Measurements from ENCODE around the gene DYNLT2B. TPM values are rescaled to one million over a fixed set of nuclear protein-coding genes. Genes with fewer than 3 reads are reported as not detected.

DYNLT2B gene
- polyA plus RNA-seq, 1 donor (not counting 4 experiments of a cell fraction or from before 2014, with no cell fraction given) = 40.0 TPM

GRCh38 chr3:196350067-196350466 lies 32.0 kb upstream of the DYNLT2B start:
- H3K9me1 ChIP-seq (ENCODE audit: control insufficient read depth, extremely low read depth, insufficient read depth, low read length) = no peaks in the 10 kb centered on the region
- no peaks in the 10 kb centered on the region for H4K20me1 ChIP-seq (ENCODE audit: control insufficient read depth, extremely low read depth, insufficient read depth, low read length)
- no peaks in the 10 kb centered on the region for H3K79me2 ChIP-seq (ENCODE audit: control insufficient read depth, insufficient read depth, low read length)
- TF ChIP-seq CTCF (optimal IDR thresholded peaks at IDR 0.05 in 1 of 3, IDR thresholded peaks at IDR 0.05 in 1 of 3, conservative IDR thresholded peaks at IDR 0.05 in 1 of 3; ENCODE audit: extremely low read depth in 1 of 3, insufficient read depth in 2 of 3, low read length in 3 of 3) (no peak), EZH2 (IDR thresholded peaks at IDR 0.05; ENCODE audit: low read length) (no peak)
- no peak overlapping the region for H3K4me2 ChIP-seq (ENCODE audit: control insufficient read depth, extremely low read depth, insufficient read depth, low read depth, low read length)
- peaks cover 0 to 2% of the 10 kb centered on the region in 2 experiments for H3K36me3 ChIP-seq (ENCODE audit: control insufficient read depth in 2 of 2, extremely low read depth in 1 of 2, insufficient read depth in 2 of 2, low read length in 2 of 2)
- H3K9me3 ChIP-seq (ENCODE audit: control insufficient read depth, low read depth, low read length) = no peaks in the 10 kb centered on the region
- no peak overlapping the region for H2AFZ ChIP-seq (ENCODE audit: control insufficient read depth, low read length)
- no peak overlapping the region for H3K27ac ChIP-seq (ENCODE audit: control insufficient read depth, insufficient read depth, low read length)
- H3K9ac ChIP-seq (ENCODE audit: control insufficient read depth, extremely low read depth, insufficient read depth, low read length) = no peak overlapping the region
- dilution Hi-C loops (cut with MboI; ENCODE audit: extremely low pct_ligation_motif_present, low sequenced_read_pairs) = no loop called here
- H3K4me3 ChIP-seq (ENCODE audit: control insufficient read depth in 2 of 3, extremely low read depth in 1 of 3, insufficient read depth in 2 of 3, low read depth in 1 of 3, low read length in 3 of 3) = no peak overlapping the region
- no peak for FAIRE-seq
- no peaks in the 10 kb centered on the region for H3K27me3 ChIP-seq (ENCODE audit: control insufficient read depth, extremely low read depth, insufficient read depth, low read length)
- no peak for DNase-seq (ENCODE audit: low read depth, low spot score)
- H3K4me1 ChIP-seq (ENCODE audit: control insufficient read depth, extremely low read depth, insufficient read depth, low read length) = no peaks in the 10 kb centered on the region

GRCh38 chr3:196348698-196349097 lies 30.7 kb upstream of the DYNLT2B start:
- peaks cover 0 to 2% of the 10 kb centered on the region in 2 experiments for H3K36me3 ChIP-seq (ENCODE audit: control insufficient read depth in 2 of 2, extremely low read depth in 1 of 2, insufficient read depth in 2 of 2, low read length in 2 of 2)
- TF ChIP-seq CTCF (optimal IDR thresholded peaks at IDR 0.05 in 1 of 3, IDR thresholded peaks at IDR 0.05 in 1 of 3, conservative IDR thresholded peaks at IDR 0.05 in 1 of 3; ENCODE audit: extremely low read depth in 1 of 3, insufficient read depth in 2 of 3, low read length in 3 of 3) (no peak), EZH2 (IDR thresholded peaks at IDR 0.05; ENCODE audit: low read length) (no peak)

More at GRCh38 chr3:196348698-196349097, 30.7 kb upstream of the DYNLT2B start:
- Histone ChIP-seq H3K9me1 (ENCODE audit: control insufficient read depth, extremely low read depth, insufficient read depth, low read length) (no peaks in the 10 kb centered on the region), H3K27ac (ENCODE audit: control insufficient read depth, insufficient read depth, low read length) (no peak overlapping the region), H3K4me3 (ENCODE audit: control insufficient read depth in 2 of 3, extremely low read depth in 1 of 3, insufficient read depth in 2 of 3, low read depth in 1 of 3, low read length in 3 of 3) (no peak overlapping the region), H3K9me3 (ENCODE audit: control insufficient read depth, low read depth, low read length) (no peaks in the 10 kb centered on the region), H3K27me3 (ENCODE audit: control insufficient read depth, extremely low read depth, insufficient read depth, low read length) (no peaks in the 10 kb centered on the region), H3K4me2 (ENCODE audit: control insufficient read depth, extremely low read depth, insufficient read depth, low read depth, low read length) (no peak overlapping the region), H3K4me1 (ENCODE audit: control insufficient read depth, extremely low read depth, insufficient read depth, low read length) (no peaks in the 10 kb centered on the region), H3K79me2 (ENCODE audit: control insufficient read depth, insufficient read depth, low read length) (no peaks in the 10 kb centered on the region), H2AFZ (ENCODE audit: control insufficient read depth, low read length) (no peak overlapping the region), H4K20me1 (ENCODE audit: control insufficient read depth, extremely low read depth, insufficient read depth, low read length) (no peaks in the 10 kb centered on the region), H3K9ac (ENCODE audit: control insufficient read depth, extremely low read depth, insufficient read depth, low read length) (no peak overlapping the region)
- FAIRE-seq = no peak
- dilution Hi-C loops (cut with MboI; ENCODE audit: extremely low pct_ligation_motif_present, low sequenced_read_pairs) = no loop called here
- no peak for DNase-seq (ENCODE audit: low read depth, low spot score)

Data from keratinocyte (primary cell).